ENCODE data around the gene CLTCL1.
"Not testable (repeated sequence)": the region's sequence is repeated elsewhere in the genome, so short reads cannot be mapped to it uniquely, and the experiment has no call there.

CLTCL1 gene

DNA sequence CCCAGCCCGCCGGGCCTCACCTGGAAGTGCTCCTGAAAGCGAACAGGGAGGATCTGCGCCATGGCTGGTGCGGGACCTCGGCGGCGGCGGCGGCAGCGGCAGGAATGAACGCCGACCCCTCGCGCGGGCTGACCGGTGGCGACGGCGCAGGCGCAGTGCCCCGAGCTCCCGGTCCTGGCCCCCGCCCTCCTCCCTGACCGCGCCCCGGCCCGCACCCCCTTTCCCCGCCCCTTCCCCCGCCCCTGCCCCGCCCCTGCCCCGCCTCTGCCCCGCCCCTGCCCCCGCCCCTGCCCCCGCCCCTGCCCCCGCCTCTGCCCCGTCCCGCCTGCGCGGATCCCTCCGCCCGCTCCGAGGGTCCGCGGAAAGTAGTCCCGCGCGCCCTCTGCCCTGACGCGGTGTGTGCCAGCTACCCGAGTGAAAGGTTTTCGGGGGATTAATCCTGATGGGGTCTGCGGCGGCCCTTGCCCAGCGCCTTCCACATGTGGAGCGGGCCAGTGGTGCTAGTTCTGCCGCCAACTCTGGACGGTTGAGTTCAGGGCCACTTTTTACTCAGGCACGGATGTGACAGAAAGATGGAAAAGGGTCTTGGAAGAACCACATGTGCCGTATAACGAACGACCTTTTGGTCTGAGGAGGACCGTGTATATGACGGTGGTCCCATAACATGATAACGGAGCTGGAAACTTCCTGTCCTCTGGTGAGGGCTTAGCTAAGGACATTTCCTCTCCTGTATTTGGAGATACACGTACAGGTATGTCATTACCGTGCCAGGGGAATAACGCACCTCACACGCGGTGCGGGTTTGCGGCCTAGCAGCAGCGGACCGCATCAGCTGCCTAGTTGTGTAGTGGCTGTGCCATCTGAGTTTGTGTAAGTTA lies at the start of gene CLTCL1:
Gene CLTCL1 (minus strand): TSS at position 140 of the 878 bp plus-strand sequence. CDS start 78 bp downstream, at position 62.
- peak; percentile 38 for DNase-seq (ENCODE audit: low spot score)

DNA sequence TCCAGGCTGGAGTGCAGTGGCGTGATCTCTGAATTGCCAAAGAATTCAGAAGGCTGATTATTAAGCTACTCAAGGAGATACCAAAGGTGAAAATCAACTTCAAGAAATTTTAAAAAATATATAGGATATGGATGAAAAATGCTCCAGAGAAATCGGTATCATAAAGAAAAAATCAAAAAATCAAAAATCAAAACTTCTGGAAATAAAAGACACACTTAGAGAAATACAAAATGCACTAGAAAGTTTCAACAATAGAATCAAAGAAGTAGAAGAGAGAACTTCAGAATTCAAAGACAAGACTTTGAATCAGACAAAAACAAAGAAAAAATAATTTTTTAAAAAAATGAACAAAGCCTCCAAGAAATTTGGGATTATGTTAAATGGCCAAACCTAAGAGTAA lies 45.6 kb upstream of the CLTCL1 start:
- DNase-seq (ENCODE audit: low spot score), result no peak

DNA sequence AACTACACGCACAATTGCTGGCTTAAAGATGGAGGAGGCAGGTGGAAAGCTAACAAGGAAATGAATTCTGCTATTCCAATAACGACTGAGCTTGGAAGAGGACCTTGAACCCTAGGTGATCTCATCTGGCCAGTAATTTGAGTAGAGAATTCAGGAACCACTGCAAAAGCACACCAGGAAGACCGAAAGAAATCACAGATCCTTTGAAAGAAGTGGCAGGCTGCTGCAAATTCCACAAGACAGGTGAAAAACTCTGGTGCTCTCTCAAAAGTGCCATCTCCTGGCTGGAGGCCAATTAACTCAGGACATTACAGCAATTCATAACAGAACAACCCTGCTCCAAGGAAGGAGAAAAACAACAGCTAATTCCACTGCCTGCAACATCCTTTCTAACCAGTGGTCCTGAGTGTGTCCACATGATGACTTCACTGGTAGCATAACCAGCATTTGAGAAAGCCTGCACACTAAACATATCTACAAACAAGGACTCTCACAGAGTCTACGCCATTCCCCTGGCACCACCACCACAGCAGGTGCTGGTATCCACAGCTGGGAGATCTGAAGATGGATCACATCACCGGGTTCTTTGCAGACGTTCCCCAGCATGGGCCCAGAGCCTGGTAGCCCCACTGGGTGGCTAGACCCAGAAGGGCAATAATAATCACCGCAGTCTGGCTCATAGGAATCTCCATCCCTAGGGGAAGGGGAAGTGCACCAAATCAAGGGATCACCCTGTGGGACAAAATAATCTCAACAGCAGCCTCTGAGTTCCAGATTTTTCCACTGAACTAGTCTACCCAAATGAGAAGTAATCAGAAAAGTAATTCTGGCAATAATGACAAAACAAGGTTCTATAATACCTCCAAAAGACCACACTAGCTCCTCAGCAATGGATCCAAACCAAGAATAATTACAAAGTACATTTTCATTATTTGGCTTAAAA lies 44.9 kb upstream of the CLTCL1 start:
- DNase-seq (ENCODE audit: low spot score), result no peak

DNA sequence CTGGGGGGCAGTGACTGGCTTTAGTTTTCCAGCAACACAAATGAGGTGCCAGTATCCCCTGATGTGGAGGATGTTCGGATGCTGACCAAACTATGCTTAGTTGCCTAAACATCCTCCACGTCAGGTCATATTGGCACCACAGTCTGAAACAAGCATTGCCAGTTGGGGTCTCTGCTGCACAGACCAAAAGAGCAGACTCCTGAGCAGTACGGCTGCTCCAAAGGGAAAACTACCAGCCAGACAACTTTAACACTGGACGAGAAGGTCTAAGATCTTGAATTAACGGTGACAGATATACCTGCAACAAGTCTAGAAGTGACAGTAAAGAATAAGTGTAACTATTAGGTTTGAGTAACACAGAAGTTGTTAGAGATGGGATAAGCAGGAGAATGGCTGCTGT lies 40.5 kb upstream of the CLTCL1 start:
- DNase-seq (ENCODE audit: low spot score), result no peak

DNA sequence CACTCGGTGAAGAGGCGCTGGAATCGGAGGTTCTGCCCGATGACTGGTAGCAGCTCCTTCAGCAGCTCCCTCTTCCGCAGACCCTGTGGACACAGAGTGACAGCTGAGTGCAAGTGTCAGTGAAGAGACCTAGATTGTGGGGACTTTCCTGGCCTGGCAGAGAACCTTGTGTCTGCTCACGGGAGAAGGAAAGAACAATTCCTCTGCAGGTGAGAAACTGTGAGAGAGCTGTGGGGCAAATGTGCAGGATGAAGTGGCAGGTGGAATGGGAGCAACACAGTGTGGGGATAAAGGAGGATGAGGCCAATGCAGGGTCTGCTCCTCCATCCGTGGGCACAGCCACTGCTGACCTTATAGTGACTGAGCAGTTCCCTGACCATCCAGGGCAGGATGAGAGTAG lies 40.0 kb upstream of the CLTCL1 start:
- DNase-seq (ENCODE audit: low spot score), result no peak

DNA sequence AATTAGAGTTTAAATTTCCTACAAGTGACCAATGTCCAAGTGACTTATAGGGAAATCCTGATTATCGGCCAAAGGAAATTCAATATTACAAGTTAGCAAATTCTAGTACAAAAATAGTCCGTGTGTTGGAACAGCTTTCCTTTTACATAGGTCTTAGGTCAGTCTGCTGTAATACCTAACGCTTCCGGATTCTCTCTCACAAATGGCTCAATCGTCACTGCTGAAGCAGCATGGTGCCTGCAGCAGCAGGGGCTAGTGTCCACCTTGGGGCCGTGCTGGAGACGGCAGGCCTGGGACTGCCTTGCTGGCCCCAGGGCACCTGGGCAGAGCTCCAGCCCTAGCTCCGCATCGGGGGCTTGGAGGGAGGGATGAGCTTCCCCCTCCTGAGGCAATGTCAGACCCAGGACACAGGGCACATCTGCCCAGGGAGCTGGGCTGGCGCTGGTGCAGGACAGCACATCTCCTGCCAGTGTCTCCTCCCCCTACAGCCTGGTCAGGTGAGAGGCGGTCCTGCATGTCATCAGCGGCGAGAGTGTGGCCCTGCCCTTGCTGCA lies 39.4 kb upstream of the CLTCL1 start:
- DNase-seq (ENCODE audit: low spot score), result no peak

DNA sequence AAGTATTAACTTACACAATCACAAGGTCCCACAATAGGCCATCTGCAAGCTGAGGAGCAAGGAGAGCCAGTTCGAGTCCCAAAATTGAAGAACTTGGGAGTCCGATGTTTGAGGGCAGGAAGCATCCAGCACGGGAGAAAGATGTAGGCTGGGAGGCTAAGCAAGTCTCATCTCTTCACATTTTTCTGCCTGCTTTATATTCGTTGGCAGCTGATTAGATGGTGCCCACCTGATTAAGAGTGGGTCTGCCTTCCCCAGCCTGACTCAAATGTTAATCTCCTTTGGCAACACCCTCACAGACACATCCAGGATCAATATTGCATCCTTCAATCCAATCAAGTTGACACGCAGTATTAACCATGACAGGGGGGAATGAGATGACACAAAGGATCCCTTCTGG lies 38.7 kb upstream of the CLTCL1 start:
- not testable (repeated sequence) for DNase-seq (ENCODE audit: low spot score)

DNA sequence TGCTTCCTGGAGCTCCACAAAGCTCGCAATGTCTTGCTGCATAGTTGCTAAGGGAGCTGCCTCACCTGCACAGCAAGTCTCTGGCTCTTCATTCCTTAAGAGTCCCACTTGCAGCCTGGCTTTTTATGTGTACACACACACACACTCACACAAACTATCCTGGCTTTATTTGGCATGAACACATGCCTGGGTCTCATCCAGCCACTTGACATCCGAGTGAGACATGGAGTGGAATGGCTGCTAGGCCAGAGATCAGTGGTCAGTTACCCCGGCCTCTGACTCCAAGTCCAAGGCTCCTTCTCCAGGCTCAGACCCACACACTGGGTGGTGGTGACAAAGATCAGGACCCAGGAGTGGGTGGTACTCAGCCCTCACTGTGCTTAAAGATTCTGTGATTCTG lies 37.9 kb upstream of the CLTCL1 start:
- DNase-seq (ENCODE audit: low spot score), result no peak

DNA sequence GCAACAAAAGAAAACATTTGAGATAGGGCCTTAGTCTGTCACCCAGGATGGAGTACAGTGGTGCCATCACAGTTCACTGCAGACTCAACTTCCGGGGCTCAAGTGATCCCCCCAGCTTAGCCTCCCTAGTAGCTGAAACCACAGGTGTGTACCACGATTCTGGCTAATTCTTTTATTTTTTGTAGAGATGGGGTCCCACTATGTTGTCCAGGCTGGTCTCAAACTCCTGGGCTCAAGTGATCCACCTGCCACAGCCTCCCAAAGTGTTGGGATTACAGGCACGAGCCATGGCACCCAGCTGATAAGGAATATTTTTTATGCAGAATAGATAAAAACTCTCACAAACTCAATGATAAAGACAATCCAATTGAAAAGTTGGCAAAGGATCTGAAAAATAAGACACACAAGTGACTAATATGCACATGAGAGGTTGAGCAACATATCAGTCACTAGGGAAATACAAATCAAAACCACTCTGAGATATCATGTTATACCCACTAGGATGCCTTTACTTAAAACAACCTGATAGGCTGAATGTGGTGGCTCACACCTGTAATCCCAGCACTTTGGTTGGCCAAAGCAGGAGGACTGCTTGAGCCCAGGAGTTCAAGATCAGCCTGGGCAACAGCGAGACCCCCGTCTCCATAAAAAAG lies 33.9 kb upstream of the CLTCL1 start:
- DNase-seq (ENCODE audit: low spot score), result no peak

DNA sequence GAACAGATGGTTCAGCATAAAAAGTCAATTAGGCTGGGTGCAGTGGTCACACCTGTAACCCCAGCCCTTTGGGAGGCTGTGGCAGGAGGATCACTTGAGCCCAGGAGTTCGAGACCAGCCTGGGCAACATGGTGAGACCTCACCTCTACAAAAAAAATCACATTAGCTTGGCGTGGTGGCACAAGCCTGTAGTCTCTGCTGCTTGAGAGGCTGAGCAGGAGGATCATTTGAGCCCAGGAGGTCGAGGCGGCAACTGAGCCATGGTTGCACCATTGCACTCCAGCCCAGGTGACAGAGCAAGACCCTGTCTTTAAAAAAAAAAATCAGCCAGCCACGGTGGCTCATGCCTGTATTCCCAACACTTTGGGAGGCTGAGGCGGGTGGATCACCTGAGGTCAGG lies 31.9 kb upstream of the CLTCL1 start:
- DNase-seq (ENCODE audit: low spot score), result not testable (repeated sequence)

DNA sequence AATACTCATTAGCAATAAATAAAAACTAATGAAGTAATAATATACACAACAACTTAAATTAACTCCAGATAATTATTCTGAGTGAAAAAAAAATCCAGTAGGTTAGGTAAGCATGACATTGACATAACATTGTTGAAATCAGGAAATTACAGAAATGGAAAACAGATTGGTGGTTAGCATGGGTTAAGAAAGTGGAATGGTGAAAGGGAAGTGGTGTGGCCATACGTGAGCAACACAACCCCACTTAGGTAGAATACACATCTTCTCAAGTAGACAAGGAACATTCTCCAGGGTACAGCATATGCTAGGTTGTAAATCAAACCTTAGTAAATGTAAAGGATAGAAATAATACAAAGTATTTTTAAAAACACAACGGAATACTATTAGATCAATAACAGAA lies 30.2 kb upstream of the CLTCL1 start:
- DNase-seq (ENCODE audit: low spot score), result no peak

DNA sequence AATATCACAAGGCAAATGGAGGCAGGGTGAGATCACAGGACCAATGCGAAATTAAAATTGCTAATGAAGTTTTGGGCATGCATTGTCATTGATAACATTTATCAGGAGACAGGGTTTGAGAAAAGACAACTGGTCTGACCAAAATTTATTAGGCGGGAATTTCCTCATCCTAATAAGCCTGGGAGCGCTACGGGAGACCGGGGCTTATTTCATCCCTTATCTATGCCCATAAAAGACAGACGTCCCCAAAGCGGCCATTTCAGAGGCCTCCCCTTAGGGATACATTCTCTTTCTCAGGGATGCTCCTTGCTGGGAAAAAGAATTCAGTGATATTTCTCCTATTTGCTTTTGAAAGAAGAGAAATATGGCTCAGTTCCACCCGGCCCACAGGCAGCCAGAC lies 28.6 kb upstream of the CLTCL1 start:
- not testable (repeated sequence) for DNase-seq (ENCODE audit: low spot score)

DNA sequence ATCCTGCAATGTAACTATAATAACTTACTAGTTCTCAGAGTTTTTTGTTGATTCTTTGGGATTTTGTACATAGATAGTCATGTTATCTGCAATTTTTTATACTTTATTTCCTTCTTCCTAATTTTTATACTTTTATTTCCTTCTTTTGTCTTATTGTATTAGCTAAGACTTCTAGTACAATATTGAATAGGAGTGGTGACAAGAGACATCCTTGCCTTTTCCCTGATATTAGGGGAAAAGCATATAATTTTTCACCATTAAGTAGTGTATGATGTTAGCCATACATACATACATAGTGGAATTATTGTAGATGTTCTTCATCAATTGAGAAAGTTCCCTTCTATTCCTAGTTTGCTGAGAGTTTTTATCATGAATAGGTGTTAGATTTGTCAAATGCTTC lies 27.8 kb upstream of the CLTCL1 start:
- no peak for DNase-seq (ENCODE audit: low spot score)

DNA sequence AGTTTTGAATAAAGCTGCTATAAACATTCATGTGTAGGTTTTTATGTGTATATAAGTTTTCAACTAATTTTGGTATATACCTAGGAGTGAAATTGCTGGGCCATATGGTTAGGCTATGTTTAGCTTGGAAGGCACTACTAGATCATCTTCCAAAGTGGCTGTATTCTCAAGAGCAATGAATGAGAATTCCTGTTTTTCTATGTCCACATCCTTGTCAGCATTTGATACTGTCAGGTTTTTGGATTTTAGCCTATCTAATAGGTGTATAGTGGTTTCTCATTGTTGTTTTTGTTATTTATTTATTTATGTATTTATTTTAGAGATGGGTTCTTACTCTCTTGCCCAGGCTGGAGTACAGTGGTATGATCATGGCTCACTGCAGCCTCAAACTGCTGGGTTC lies 26.3 kb upstream of the CLTCL1 start:
- DNase-seq (ENCODE audit: low spot score), result no peak

DNA sequence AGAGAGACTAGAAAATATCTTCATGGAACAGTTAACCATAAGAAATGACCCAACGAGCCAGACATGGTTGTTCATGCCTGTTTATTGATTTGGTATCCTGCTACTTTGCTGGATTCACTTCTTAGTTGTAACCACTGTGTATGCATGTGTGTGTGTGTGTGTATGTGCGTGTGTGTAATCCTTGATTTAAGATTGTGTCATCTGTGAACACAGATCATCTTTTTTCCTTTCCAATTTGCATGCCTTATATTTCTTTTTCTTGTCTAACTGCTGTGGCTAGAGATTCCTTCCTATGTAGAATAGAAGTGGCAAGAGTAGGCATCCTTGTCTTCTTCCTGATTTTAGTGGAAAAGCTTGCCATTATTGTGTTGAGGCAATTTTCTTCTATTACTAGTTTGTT lies 16.4 kb upstream of the CLTCL1 start:
- DNase-seq (ENCODE audit: low spot score), result no peak

DNA sequence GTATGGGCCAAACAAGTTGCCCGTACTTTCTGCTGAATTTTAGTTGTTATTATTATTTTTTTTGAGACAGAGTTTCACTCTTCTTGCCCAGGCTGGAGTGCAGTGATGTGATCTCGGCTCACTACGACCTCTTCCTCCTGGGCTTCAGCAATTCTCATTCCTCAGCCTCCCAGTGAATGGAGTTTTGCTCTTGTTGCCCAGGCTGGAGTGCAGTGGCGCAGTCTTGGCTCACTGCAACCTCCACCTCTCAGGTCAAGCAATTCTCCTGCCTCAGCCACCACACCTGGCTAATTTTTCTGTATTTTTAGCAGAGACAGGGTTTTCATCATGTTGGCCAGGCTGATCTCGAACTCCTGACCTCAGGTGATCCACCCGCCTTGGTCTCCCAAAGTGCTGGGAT lies 15.0 kb upstream of the CLTCL1 start:
- DNase-seq (ENCODE audit: low spot score), result not testable (repeated sequence)

DNA sequence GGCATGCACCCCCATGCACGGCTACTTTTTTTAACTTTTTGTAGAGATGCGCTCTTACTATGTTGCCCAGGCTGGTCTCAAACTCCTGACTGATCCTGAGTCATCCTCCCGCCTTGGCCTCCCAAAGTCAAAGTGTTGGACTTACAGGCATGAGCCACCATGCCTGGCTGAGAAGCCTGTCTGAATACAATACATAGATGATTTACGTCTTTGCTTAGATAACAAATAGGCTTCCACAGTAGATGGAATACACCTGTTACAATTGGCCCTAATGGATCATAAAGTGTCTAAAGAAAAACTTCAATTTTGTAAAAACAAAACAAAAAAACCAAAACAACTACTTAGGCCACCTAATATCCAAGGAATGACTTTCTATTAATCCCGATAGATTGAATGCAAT lies 13.0 kb upstream of the CLTCL1 start:
- DNase-seq (ENCODE audit: low spot score), result no peak

DNA sequence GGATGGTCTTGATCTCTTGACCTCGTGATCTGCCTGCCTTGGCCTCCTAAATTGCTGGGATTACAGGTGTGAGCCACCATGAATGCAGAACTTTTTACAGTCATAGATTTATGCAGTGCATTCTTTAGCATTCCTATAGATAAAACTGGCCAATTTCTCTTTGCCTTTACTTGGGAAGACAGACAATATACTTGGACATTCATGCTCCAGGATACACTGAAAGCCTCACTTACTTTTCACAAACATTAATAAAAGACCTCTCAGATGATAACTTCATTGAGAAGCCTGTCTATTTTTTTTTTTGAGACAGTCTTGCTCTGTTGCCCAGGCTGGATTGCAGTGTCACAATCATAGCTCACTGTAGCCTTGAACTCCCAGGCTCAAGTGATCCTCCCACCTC lies 12.3 kb upstream of the CLTCL1 start:
- DNase-seq (ENCODE audit: low spot score), result no peak

DNA sequence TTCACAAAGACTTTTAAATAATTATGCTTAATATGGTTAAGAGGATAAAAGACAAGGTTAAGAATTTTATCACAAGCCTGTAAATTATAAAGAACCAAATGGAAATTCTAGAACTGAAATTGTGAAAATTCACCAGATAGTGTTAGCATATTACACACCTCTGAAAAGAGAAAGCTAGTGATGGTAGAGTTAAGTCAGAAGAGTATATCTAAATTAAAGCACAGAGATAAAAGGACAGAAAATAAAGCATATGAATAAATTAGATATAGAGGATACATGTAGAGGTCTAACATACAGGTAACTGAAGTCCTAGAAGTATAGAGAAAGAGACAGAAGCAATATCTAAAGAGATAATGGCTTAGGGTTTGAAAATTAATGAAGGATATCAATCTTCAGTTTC lies 4.2 kb upstream of the CLTCL1 start:
- no peak for DNase-seq (ENCODE audit: low spot score)

DNA sequence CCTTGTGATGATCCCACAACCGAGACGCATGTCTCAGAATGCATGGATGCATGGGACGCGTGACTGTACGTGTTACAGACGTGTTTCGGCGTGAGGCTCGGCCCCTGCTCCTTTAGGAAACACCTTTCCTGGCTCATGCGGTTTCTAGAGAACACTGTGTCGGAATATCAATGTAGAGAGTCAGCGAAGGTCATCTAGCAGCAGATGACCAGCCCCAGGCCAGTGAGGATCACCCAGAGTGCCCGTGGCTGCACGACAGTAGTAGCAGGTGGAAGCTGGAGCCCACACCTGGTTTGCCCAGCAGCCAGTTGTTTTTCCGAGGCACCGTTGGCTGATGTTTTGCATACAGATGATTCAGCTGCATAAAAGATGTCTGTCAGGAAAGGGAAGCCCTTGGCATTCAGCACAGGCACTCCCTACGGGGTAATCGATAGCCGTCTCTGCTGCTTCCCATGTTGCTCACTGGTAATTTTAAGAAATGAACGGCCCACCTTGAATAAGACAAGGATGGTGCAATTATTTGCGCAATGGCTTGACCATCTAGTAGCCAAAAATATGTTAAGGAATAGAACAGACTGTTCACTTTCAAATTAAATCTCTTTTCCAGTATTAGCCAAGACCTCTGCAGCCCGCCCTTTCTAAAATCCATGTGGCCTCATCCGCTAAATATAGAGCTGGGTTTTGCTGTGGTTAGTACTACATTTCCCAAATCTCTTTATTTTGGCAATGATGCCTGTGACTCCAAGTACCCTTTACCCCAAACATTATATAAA lies 1.1 kb upstream of the CLTCL1 start:
- no peak for DNase-seq (ENCODE audit: low spot score)

DNA sequence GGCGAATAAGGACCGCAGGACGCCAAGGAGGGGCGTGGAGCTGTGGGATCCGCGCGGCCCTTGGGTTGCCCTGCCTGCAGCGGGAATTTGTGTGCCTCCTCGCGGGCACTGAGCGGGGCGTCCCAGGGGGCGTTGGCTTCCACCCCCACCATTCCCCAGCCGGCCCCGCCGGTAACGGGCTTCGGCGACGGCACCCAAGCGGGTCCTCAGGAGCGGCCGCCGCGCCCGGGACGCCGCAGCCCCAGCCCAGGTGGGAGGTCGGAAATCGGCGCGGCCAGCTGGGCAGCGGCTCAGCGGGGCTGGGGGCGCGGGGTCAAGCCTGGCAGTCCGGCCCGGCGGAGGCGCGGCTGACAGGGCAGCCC lies 320 bp downstream of the CLTCL1 start:
- DNase-seq (ENCODE audit: low spot score), result no peak

All from pons (tissue), 1 donor.